GM12892 (cell line): ENCODE measurements around the gene SYT3.

Experiments
- POLR2A ChIP-seq: IDR thresholded peaks from 2 replicates; pipeline ENCODE4 v1.6.1; 2011; ENCODE audit warnings: low read depth, low read length, control low read depth
- POLR2AphosphoS5 ChIP-seq: IDR thresholded peaks from 2 replicates; pipeline ENCODE4 v1.6.1; 2011; ENCODE audit warnings: low read depth, low read length, control low read depth

- TF ChIP-seq POLR2A: no peak
- TF ChIP-seq POLR2AphosphoS5: no peak
These were observed 5.4 kb upstream of the SYT3 start for GRCh38 chr19:50645107-50645506.
